Measurements from ENCODE around the gene CDH20.

DNA sequence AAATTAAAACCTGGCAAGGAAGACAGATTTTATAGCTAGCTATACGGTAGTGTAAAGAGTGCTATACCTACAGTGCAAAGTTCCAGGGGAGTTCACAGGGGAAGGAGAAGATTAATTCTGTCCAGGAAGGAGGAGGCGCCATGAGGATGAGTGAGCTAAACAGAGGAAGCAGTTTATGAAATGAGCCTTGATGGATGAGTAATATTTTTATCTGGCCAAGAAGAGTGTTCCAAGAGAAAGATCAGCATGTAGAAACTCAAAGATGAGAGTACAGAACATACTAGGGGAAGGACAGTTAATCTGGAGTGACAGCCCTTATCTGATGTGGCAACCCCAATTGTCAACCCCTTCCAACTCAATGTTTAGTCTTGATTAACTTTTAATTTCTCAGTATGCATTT is 54.8 kb downstream of the CDH20 start:
- TF ChIP-seq, protein P1, sequence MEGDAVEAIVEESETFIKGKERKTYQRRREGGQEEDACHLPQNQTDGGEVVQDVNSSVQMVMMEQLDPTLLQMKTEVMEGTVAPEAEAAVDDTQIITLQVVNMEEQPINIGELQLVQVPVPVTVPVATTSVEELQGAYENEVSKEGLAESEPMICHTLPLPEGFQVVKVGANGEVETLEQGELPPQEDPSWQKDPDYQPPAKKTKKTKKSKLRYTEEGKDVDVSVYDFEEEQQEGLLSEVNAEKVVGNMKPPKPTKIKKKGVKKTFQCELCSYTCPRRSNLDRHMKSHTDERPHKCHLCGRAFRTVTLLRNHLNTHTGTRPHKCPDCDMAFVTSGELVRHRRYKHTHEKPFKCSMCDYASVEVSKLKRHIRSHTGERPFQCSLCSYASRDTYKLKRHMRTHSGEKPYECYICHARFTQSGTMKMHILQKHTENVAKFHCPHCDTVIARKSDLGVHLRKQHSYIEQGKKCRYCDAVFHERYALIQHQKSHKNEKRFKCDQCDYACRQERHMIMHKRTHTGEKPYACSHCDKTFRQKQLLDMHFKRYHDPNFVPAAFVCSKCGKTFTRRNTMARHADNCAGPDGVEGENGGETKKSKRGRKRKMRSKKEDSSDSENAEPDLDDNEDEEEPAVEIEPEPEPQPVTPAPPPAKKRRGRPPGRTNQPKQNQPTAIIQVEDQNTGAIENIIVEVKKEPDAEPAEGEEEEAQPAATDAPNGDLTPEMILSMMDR (IDR thresholded peaks at IDR 0.05; ENCODE audit: insufficient read depth, low read length, poor library complexity, severe bottlenecking): no peak
- no peak for TF ChIP-seq EZH2phosphoT487 (conservative IDR thresholded peaks at IDR 0.05; ENCODE audit: low read length)
